ENCODE results near the gene BEAN1.

BEAN1 gene

GRCh38 chr16:66427871-66428681, 981 bp downstream of the BEAN1 start:
- no peak overlapping the region for H3K4me3 ChIP-seq (ENCODE audit: low read depth, low read length)
- TF ChIP-seq CTCF (IDR thresholded peaks at IDR 0.05; ENCODE audit: borderline replicate concordance, insufficient read depth, low read depth, low read length) = no peak

- no peak for TF ChIP-seq CTCF (IDR thresholded peaks at IDR 0.05; ENCODE audit: borderline replicate concordance, insufficient read depth, low read depth, low read length)
- no peak overlapping the region for H3K4me3 ChIP-seq (ENCODE audit: low read depth, low read length)
These were observed 1.7 kb downstream of the BEAN1 start for GRCh38 chr16:66428682-66429251.

- H3K4me3 ChIP-seq (ENCODE audit: low read depth, low read length) = no peak overlapping the region
- no peak for TF ChIP-seq CTCF (IDR thresholded peaks at IDR 0.05; ENCODE audit: borderline replicate concordance, insufficient read depth, low read depth, low read length)
These were observed 2.3 kb downstream of the BEAN1 start for GRCh38 chr16:66429290-66429962.

- no peak overlapping the region for H3K4me3 ChIP-seq (ENCODE audit: low read depth, low read length)
- no peak for TF ChIP-seq CTCF (IDR thresholded peaks at IDR 0.05; ENCODE audit: borderline replicate concordance, insufficient read depth, low read depth, low read length)
These were observed 3.1 kb downstream of the BEAN1 start for GRCh38 chr16:66430214-66430613.

GRCh38 chr16:66431760-66432159, 4.7 kb downstream of the BEAN1 start:
- no peak for TF ChIP-seq CTCF (IDR thresholded peaks at IDR 0.05; ENCODE audit: borderline replicate concordance, insufficient read depth, low read depth, low read length)

GRCh38 chr16:66432429-66432828, 5.3 kb downstream of the BEAN1 start:
- no peak overlapping the region for H3K4me3 ChIP-seq (ENCODE audit: low read depth, low read length)
- TF ChIP-seq CTCF (IDR thresholded peaks at IDR 0.05; ENCODE audit: borderline replicate concordance, insufficient read depth, low read depth, low read length) = no peak

More at GRCh38 chr16:66431760-66432159, 4.7 kb downstream of the BEAN1 start:
- H3K4me3 ChIP-seq (ENCODE audit: low read depth, low read length) = no peak overlapping the region
